Caco-2 (cell line): ENCODE data around the gene GATA6. TPM values are rescaled to one million over a fixed set of nuclear protein-coding genes. Genes with fewer than 3 reads are reported as not detected.

ENCODE experiments used
- BruUV-seq: library from RNA; stranded (reverse); fragments of 400-500 nt; replicated peaks from 2 replicates; lab custom pipeline; 2021; lab: Mats Ljungman, UMichigan
- CTCF ChIA-PET: fragments of 300-600 bp; sonication (Branson Sonifier 250); formaldehyde crosslinking; loops from one replicate; lab custom pipeline; 2022; ENCODE audit warnings: antibody characterized with exemption; lab: Charles Lee
- POLR2A ChIA-PET: fragments of 300-600 bp; sonication (Branson Sonifier 250); formaldehyde crosslinking; loops from one replicate; lab custom pipeline; 2022; ENCODE audit warnings: antibody characterized with exemption; lab: Charles Lee
- DNase-seq, 2 experiments: peaks; one replicate each; pipeline versions ENCODE4 v3.0.0 to v3.0.0-alpha.2; 2020 to 2022
- H3K27me3 ChIP-seq: replicated peaks from 2 replicates; pipeline ENCODE4 v1.6.0; 2011; ENCODE audit warnings: low read length; ENCODE audit not compliant: control insufficient read depth, insufficient read depth
- H3K36me3 ChIP-seq: 2 replicates; pipeline ENCODE4 v1.5.1; 2011; ENCODE audit warnings: low read length; ENCODE audit not compliant: control insufficient read depth, insufficient read depth
- H3K4me1 ChIP-seq: fragments of 250-450 bp; sonication (Bioruptor Pico); 2 replicates; pipeline ENCODE4 v1.5.1; 2020; ENCODE audit warnings: mild to moderate bottlenecking
- H3K4me3 ChIP-seq: 2 replicates; pipeline ENCODE4 v1.5.1; 2011; ENCODE audit warnings: low read depth, mild to moderate bottlenecking, control low read depth, low read length
- H3K9me3 ChIP-seq: fragments of 250-450 bp; sonication (Bioruptor Pico); 2 replicates; pipeline ENCODE4 v1.5.1; 2020; ENCODE audit warnings: mild to moderate bottlenecking, moderate library complexity
- H3K27ac Mint-ChIP-seq: one replicate; pipeline ENCODE4 v1.8.0; 2022; ENCODE audit warnings: mixed read lengths; ENCODE audit not compliant: unreplicated experiment
- H3K27me3 Mint-ChIP-seq: one replicate; pipeline ENCODE4 v1.8.0; 2022; ENCODE audit warnings: mixed read lengths; ENCODE audit not compliant: insufficient read depth, unreplicated experiment
- H3K36me3 Mint-ChIP-seq: one replicate; pipeline ENCODE4 v1.8.0; 2022; ENCODE audit warnings: mild to moderate bottlenecking, mixed read lengths; ENCODE audit not compliant: insufficient read depth, unreplicated experiment
- H3K4me1 Mint-ChIP-seq: one replicate; pipeline ENCODE4 v1.8.0; 2022; ENCODE audit warnings: low read depth, mixed read lengths; ENCODE audit not compliant: unreplicated experiment
- H3K4me3 Mint-ChIP-seq: one replicate; pipeline ENCODE4 v1.8.0; 2022; ENCODE audit warnings: mild to moderate bottlenecking, moderate library complexity, mixed read lengths; ENCODE audit not compliant: unreplicated experiment
- H3K9me3 Mint-ChIP-seq: one replicate; pipeline ENCODE4 v1.8.0; 2022; ENCODE audit warnings: mixed read lengths; ENCODE audit not compliant: unreplicated experiment
- CTCF ChIP-seq, 2 experiments: fragments of 200-600 bp in 1 of 2; IDR thresholded peaks; 1 replicate in 1 of 2; 2 replicates in 1 of 2; pipeline versions ENCODE4 v1.5.1 to v1.8.0; 2011 to 2022; ENCODE audit warnings: antibody characterized with exemption in 1 of 2, control low read depth in 1 of 2, inconsistent platforms in 1 of 2, low read depth in 1 of 2, low read length in 1 of 2, mild to moderate bottlenecking in 1 of 2, moderate library complexity in 1 of 2; ENCODE audit not compliant: insufficient read depth in 1 of 2, severe bottlenecking in 1 of 2, unreplicated experiment in 1 of 2
- intact Hi-C: fragments of 100-400 bp; cut with micrococcal nuclease; formaldehyde crosslinking; loops from one replicate; pipeline ENCODE4 v1.10.0; 2022; ENCODE audit not compliant: unreplicated experiment
- total RNA-seq: library from RNA; stranded (reverse); gene quantifications from 2 replicates; pipeline ENCODE4 v1.2.3, GENCODE V29; 2022

The GATA6 gene
- total RNA-seq, 1 experiment from 2014 or later, result 124 TPM

GRCh38 chr18:22173221-22173927, 4.0 kb downstream of the GATA6 start:
- H3K4me1 ChIP-seq, result peaks cover 31% of the 10 kb centered on the region
- intact Hi-C loops, result loop anchor here (5.0 kb wide), 1 partner anchor 389 kb away; no protein-coding TSS in a partner anchor
- Mint-ChIP-seq H3K27me3 (no peaks in the 10 kb centered on the region), H3K4me1 (peaks cover 14% of the 10 kb centered on the region), H3K36me3 (peaks cover 87% of the 10 kb centered on the region), H3K4me3 (peak overlapping the region; percentile 74), H3K9me3 (no peaks in the 10 kb centered on the region), H3K27ac (peak overlapping the region; percentile 43)
- no peak for DNase-seq
- no peaks in the 10 kb centered on the region for H3K9me3 ChIP-seq
- peak overlapping the region; percentile 69 for H3K4me3 ChIP-seq
- ChIA-PET CTCF (interaction anchor here (0.7 to 1.2 kb wide), 2 partner anchors 65 to 193 kb away, joined by 3 read pairs; no protein-coding TSS in a partner anchor), POLR2A (interaction anchor here (0.5 to 1.3 kb wide), 2 partner anchors 10 to 67 kb away, joined by 3 read pairs; no protein-coding TSS in a partner anchor)
- BruUV-seq, result no TSS peak
- H3K27me3 ChIP-seq, result no peaks in the 10 kb centered on the region
- peaks cover 19% of the 10 kb centered on the region for H3K36me3 ChIP-seq
- no peak for TF ChIP-seq CTCF (IDR thresholded peaks at IDR 0.05; ENCODE audit: insufficient read depth in 1 of 2, low read depth in 1 of 2, low read length in 1 of 2, severe bottlenecking in 1 of 2, unreplicated experiment in 1 of 2)

- ChIA-PET POLR2A (interaction anchor here (1.1 to 1.3 kb wide), 2 partner anchors 9 to 20 kb away, joined by 3 read pairs; no protein-coding TSS in a partner anchor), CTCF (interaction anchor here (1.2 to 1.3 kb wide), 2 partner anchors 15 to 65 kb away, joined by 3 to 4 read pairs; no protein-coding TSS in a partner anchor)
- Histone ChIP-seq H3K4me3 (peak overlapping the region; percentile 69), H3K27me3 (no peaks in the 10 kb centered on the region), H3K4me1 (peaks cover 36% of the 10 kb centered on the region), H3K36me3 (peaks cover 19% of the 10 kb centered on the region), H3K9me3 (no peaks in the 10 kb centered on the region)
- H3K27me3 Mint-ChIP-seq, result no peaks in the 10 kb centered on the region
- peaks cover 14% of the 10 kb centered on the region for H3K4me1 Mint-ChIP-seq
- H3K4me3 Mint-ChIP-seq, result peak overlapping the region; percentile 74
- no peaks in the 10 kb centered on the region for H3K9me3 Mint-ChIP-seq
- no TSS peak for BruUV-seq
- DNase-seq, result peak in 1 of 2 experiments; percentile 37
- TF ChIP-seq CTCF (IDR thresholded peaks at IDR 0.05; ENCODE audit: insufficient read depth in 1 of 2, low read depth in 1 of 2, low read length in 1 of 2, severe bottlenecking in 1 of 2, unreplicated experiment in 1 of 2), result no peak
- H3K36me3 Mint-ChIP-seq, result peaks cover 92% of the 10 kb centered on the region
- intact Hi-C loops, result loop anchor here (2.0 to 5.0 kb wide), 2 partner anchors 293 to 388 kb away; no protein-coding TSS in a partner anchor
- H3K27ac Mint-ChIP-seq, result peak overlapping the region; percentile 43
Measured at GRCh38 chr18:22173928-22174301, 4.5 kb downstream of the GATA6 start.

GRCh38 chr18:22174341-22175145, 5.2 kb downstream of the GATA6 start:
- H3K27me3 Mint-ChIP-seq, result no peaks in the 10 kb centered on the region
- POLR2A ChIA-PET, result interaction anchor here (0.7 to 1.1 kb wide), 2 partner anchors 20 to 98 kb away, joined by 3 read pairs; no protein-coding TSS in a partner anchor
- peaks cover 94% of the 10 kb centered on the region for H3K36me3 Mint-ChIP-seq

More at GRCh38 chr18:22174341-22175145, 5.2 kb downstream of the GATA6 start:
- peaks cover 14% of the 10 kb centered on the region for H3K4me1 Mint-ChIP-seq
- DNase-seq, result no peak
- H3K9me3 Mint-ChIP-seq, result no peaks in the 10 kb centered on the region
- intact Hi-C loops, result loop anchor here (2.0 to 5.0 kb wide), 2 partner anchors 292 to 388 kb away; no protein-coding TSS in a partner anchor
- CTCF ChIA-PET, result interaction anchor here (1.2 to 1.3 kb wide), 2 partner anchors 15 to 66 kb away, joined by 3 to 4 read pairs; no protein-coding TSS in a partner anchor
- H3K9me3 ChIP-seq, result no peaks in the 10 kb centered on the region
- BruUV-seq, result TSS peak; percentile 0
- peak overlapping the region; percentile 74 for H3K4me3 Mint-ChIP-seq
- TF ChIP-seq CTCF (IDR thresholded peaks at IDR 0.05; ENCODE audit: insufficient read depth in 1 of 2, low read depth in 1 of 2, low read length in 1 of 2, severe bottlenecking in 1 of 2, unreplicated experiment in 1 of 2), result no peak
- no peaks in the 10 kb centered on the region for H3K27me3 ChIP-seq
- peak overlapping the region; percentile 69 for H3K4me3 ChIP-seq
- H3K36me3 ChIP-seq, result peaks cover 19% of the 10 kb centered on the region
- H3K4me1 ChIP-seq, result peaks cover 42% of the 10 kb centered on the region
- H3K27ac Mint-ChIP-seq, result peak overlapping the region; percentile 49
